ENCODE data around the gene ADAT2.

DNA sequence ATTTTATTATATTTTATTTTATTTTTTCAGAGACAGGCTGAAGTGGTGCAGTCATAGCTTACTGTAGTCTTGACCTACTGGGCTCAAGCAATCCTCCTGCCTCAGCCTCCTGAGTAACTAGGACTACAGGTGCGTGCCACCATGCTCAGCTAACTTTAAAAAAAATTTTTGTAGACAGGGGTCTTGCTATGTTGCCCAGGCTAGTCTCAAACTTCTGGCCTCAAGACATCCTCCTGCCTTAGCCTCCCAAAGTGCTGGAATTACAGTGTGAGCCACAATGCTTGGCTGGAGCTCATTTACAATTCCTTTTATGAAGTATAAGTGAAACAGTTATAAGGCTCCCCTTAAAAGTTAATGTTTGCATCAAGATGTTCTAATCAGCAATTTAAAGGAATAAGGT lies 46.5 kb upstream of the ADAT2 start:
- TF ChIP-seq, protein P1, sequence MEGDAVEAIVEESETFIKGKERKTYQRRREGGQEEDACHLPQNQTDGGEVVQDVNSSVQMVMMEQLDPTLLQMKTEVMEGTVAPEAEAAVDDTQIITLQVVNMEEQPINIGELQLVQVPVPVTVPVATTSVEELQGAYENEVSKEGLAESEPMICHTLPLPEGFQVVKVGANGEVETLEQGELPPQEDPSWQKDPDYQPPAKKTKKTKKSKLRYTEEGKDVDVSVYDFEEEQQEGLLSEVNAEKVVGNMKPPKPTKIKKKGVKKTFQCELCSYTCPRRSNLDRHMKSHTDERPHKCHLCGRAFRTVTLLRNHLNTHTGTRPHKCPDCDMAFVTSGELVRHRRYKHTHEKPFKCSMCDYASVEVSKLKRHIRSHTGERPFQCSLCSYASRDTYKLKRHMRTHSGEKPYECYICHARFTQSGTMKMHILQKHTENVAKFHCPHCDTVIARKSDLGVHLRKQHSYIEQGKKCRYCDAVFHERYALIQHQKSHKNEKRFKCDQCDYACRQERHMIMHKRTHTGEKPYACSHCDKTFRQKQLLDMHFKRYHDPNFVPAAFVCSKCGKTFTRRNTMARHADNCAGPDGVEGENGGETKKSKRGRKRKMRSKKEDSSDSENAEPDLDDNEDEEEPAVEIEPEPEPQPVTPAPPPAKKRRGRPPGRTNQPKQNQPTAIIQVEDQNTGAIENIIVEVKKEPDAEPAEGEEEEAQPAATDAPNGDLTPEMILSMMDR (IDR thresholded peaks at IDR 0.05 in 2 of 3, conservative IDR thresholded peaks at IDR 0.05 in 1 of 3; ENCODE audit: borderline replicate concordance in 1 of 3, insufficient read depth in 1 of 3, low read depth in 2 of 3, low read length in 2 of 3), result no peak
- TF ChIP-seq EGR1 (IDR thresholded peaks at IDR 0.05; ENCODE audit: low read depth) (no peak), EZH2phosphoT487 (IDR thresholded peaks at IDR 0.05; ENCODE audit: borderline replicate concordance) (no peak), SP1 (IDR thresholded peaks at IDR 0.05; ENCODE audit: low read depth) (no peak), RAD21 (IDR thresholded peaks at IDR 0.05; ENCODE audit: low read depth) (no peak), FOSL1 (IDR thresholded peaks at IDR 0.05; ENCODE audit: low read depth) (no peak), CEBPB (IDR thresholded peaks at IDR 0.05; ENCODE audit: low read depth) (no peak), YY1 (IDR thresholded peaks at IDR 0.05; ENCODE audit: extremely low read depth, insufficient replicate concordance, low read depth, low read length) (no peak), POLR2A (IDR thresholded peaks at IDR 0.05; ENCODE audit: borderline replicate concordance, extremely low read depth, insufficient read depth, insufficient read length) (no peak), ELF1 (IDR thresholded peaks at IDR 0.05; ENCODE audit: borderline replicate concordance, low read depth) (no peak), REST (IDR thresholded peaks at IDR 0.05; ENCODE audit: low read depth) (no peak), SIN3A (IDR thresholded peaks at IDR 0.05; ENCODE audit: low read depth) (no peak)
- TF ChIP-seq, protein P2, sequence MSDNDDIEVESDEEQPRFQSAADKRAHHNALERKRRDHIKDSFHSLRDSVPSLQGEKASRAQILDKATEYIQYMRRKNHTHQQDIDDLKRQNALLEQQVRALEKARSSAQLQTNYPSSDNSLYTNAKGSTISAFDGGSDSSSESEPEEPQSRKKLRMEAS (IDR thresholded peaks at IDR 0.05), result no peak

Measured in HCT116 (cell line).